ENCODE results near the gene FLOT2.
"Not testable (repeated sequence)": the region's sequence is repeated elsewhere in the genome, so short reads cannot be mapped to it uniquely, and the experiment has no call there.

FLOT2 gene

DNA sequence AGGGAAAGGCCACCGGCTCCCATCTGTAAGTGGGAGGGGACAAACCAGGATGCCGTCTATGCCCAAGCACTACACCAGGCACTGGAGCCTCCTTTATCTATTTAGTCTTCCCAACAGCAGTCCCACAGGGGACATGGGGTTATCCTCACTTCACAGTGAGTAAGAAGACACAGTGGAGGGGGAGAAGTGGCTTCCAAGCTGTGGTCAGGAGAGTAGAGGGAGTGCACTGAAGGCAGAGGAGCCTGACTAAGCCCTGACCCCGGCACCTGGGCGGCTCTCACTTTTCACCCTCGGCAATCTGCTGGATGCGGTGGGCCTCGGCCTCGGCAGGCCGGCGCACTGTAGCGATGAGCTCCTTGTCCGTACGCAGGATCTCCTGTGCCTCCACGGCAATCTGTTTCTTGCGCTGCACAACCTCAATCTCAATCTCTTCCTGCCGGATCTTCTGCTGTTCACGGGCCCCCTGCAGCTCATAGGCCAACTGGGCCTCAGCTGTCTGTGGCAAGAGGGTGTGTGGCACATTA lies 15.9 kb downstream of the FLOT2 start:
- H3K4me3 ChIP-seq (ENCODE audit: low read length) = no peak overlapping the region
- no peak for DNase-seq (ENCODE audit: low read depth)
- H3K36me3 ChIP-seq (ENCODE audit: control insufficient read depth, insufficient read depth, low read length, severe bottlenecking) = peaks cover 71% of the 10 kb centered on the region
- H3K27me3 ChIP-seq (replicated peaks; ENCODE audit: control insufficient read depth, insufficient read depth, low read length) = no peaks in the 10 kb centered on the region
- no peaks in the 10 kb centered on the region for H3K9me3 ChIP-seq (ENCODE audit: control insufficient read depth, low read length)
- no peak overlapping the region for H3K9ac ChIP-seq (ENCODE audit: low read length)
- no peaks in the 10 kb centered on the region for H3K4me1 ChIP-seq (ENCODE audit: control insufficient read depth, insufficient read depth, low read length)

- Histone ChIP-seq H3K36me3 (ENCODE audit: control insufficient read depth, insufficient read depth, low read length, severe bottlenecking) (peaks cover 69% of the 10 kb centered on the region), H3K4me3 (ENCODE audit: low read length) (no peak overlapping the region), H3K4me1 (ENCODE audit: control insufficient read depth, insufficient read depth, low read length) (no peaks in the 10 kb centered on the region), H3K9me3 (ENCODE audit: control insufficient read depth, low read length) (no peaks in the 10 kb centered on the region), H3K9ac (ENCODE audit: low read length) (no peak overlapping the region), H3K27me3 (replicated peaks; ENCODE audit: control insufficient read depth, insufficient read depth, low read length) (no peaks in the 10 kb centered on the region)
- no peak for DNase-seq (ENCODE audit: low read depth)
These were observed 17.0 kb downstream of the FLOT2 start for GRCh38 chr17:28880572-28880945.

GRCh38 chr17:28879886-28880571 lies 17.5 kb downstream of the FLOT2 start:
- H3K27me3 ChIP-seq (replicated peaks; ENCODE audit: control insufficient read depth, insufficient read depth, low read length) = no peaks in the 10 kb centered on the region
- H3K4me1 ChIP-seq (ENCODE audit: control insufficient read depth, insufficient read depth, low read length) = no peaks in the 10 kb centered on the region
- no peaks in the 10 kb centered on the region for H3K9me3 ChIP-seq (ENCODE audit: control insufficient read depth, low read length)
- H3K9ac ChIP-seq (ENCODE audit: low read length) = no peak overlapping the region
- DNase-seq (ENCODE audit: low read depth) = no peak
- H3K4me3 ChIP-seq (ENCODE audit: low read length) = no peak overlapping the region
- H3K36me3 ChIP-seq (ENCODE audit: control insufficient read depth, insufficient read depth, low read length, severe bottlenecking) = peaks cover 64% of the 10 kb centered on the region

DNA sequence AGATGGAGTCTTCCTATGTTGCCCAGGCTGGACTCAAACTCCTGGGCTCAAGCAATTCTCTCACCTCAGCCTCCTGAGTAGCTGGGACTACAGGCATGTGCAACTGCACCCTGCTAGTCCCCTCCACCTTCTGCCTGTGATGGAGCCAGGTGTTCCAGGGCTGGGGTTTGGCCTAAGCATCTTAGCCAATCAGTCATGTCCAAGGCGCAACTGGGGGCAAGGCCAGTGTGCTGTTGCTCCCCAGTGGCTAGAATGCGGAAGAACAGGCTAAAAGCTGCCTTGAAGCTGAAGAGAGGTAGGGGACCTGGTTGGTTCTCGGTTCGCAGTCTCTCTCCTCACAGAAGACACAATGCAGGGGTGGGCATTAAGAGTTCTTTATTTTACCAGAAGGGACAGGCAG lies 18.6 kb downstream of the FLOT2 start:
- Histone ChIP-seq H3K4me1 (ENCODE audit: control insufficient read depth, insufficient read depth, low read length) (no peaks in the 10 kb centered on the region), H3K4me3 (ENCODE audit: low read length) (no peak overlapping the region), H3K36me3 (ENCODE audit: control insufficient read depth, insufficient read depth, low read length, severe bottlenecking) (peaks cover 56% of the 10 kb centered on the region), H3K9ac (ENCODE audit: low read length) (no peak overlapping the region), H3K27me3 (replicated peaks; ENCODE audit: control insufficient read depth, insufficient read depth, low read length) (no peaks in the 10 kb centered on the region), H3K9me3 (ENCODE audit: control insufficient read depth, low read length) (no peaks in the 10 kb centered on the region)
- peak; percentile 48 for DNase-seq (ENCODE audit: low read depth)

DNA sequence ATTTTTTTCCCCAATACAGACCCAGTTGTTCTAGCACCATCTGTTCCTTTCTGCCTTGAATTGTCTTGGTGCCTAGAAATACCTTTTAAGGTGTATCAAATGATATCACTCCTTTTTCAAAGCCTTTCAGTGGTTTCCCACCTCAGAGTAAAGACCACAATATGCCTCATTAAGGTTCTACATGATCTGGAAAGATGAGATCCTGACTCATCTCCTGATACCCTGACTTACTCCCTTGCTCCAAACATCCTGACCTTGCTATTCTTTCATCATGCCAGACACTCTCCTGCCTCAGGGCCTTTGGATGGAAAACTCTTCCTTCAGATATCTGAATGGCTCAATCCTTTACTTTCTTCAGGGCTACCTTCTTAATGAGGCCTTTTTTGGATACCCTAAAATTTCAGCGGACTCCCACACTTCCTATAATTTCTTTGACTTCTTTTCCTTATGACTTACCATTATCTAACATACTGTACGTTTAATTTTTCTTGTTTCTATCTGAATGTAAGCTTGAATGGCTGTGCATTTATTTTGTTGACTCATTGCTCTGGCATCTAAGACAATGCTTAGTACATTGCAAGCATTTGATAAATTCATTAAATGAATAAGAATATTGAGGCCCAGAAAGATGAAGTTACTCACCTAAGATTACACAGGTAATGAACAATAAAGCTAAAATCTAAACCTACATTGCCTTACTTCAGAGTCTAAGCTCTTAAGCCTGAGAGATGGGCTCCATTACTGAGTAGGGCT lies 19.2 kb downstream of the FLOT2 start:
- Histone ChIP-seq H3K27me3 (replicated peaks; ENCODE audit: control insufficient read depth, insufficient read depth, low read length) (no peaks in the 10 kb centered on the region), H3K9me3 (ENCODE audit: control insufficient read depth, low read length) (no peaks in the 10 kb centered on the region), H3K36me3 (ENCODE audit: control insufficient read depth, insufficient read depth, low read length, severe bottlenecking) (peaks cover 53% of the 10 kb centered on the region), H3K4me3 (ENCODE audit: low read length) (no peak overlapping the region), H3K4me1 (ENCODE audit: control insufficient read depth, insufficient read depth, low read length) (no peaks in the 10 kb centered on the region), H3K9ac (ENCODE audit: low read length) (no peak overlapping the region)
- no peak for DNase-seq (ENCODE audit: low read depth)

GRCh38 chr17:28877150-28877711 lies 20.3 kb downstream of the FLOT2 start:
- H3K36me3 ChIP-seq (ENCODE audit: control insufficient read depth, insufficient read depth, low read length, severe bottlenecking) = peaks cover 42% of the 10 kb centered on the region
- not testable (repeated sequence) for H3K4me1 ChIP-seq (ENCODE audit: control insufficient read depth, insufficient read depth, low read length); H3K4me3 ChIP-seq (ENCODE audit: low read length); DNase-seq (ENCODE audit: low read depth); H3K9me3 ChIP-seq (ENCODE audit: control insufficient read depth, low read length); H3K9ac ChIP-seq (ENCODE audit: low read length); H3K27me3 ChIP-seq (replicated peaks; ENCODE audit: control insufficient read depth, insufficient read depth, low read length)

DNA sequence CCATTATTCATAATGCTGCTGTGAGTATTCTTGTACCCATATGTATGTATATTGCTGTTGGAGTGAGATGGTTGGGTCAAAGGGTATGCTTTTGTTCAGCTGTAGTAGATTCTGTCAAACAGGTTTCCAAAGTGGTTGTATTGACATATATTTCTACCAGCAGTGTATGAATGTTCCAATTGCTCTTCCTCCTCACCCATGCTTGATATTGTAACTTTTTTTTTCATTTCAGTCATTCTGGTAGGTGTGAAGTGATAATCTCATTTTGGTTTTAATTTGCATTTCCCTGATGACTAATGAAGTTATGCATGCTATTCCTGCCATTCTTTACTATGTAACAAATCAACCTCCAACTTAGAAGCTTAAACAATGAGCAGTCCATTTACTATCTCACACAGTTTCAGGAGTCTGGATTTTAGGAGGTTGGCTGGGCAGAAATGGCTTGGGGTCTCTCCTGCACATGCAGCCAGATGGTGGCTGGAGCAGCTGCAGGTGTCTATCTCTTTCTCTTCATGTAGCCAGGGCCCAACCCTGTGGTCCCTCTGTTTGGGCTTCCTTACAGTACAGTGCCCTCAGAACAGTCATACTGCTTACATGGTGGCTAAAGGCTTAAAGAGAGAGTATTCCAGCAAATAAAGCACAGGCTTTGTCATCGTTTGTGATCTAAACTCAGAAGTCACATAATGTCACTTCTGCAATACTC lies 21.5 kb downstream of the FLOT2 start:
- Histone ChIP-seq H3K9me3 (ENCODE audit: control insufficient read depth, low read length) (no peaks in the 10 kb centered on the region), H3K36me3 (ENCODE audit: control insufficient read depth, insufficient read depth, low read length, severe bottlenecking) (peaks cover 29% of the 10 kb centered on the region), H3K4me3 (ENCODE audit: low read length) (no peak overlapping the region), H3K4me1 (ENCODE audit: control insufficient read depth, insufficient read depth, low read length) (no peaks in the 10 kb centered on the region), H3K9ac (ENCODE audit: low read length) (no peak overlapping the region), H3K27me3 (replicated peaks; ENCODE audit: control insufficient read depth, insufficient read depth, low read length) (no peaks in the 10 kb centered on the region)
- DNase-seq (ENCODE audit: low read depth) = no peak

DNA sequence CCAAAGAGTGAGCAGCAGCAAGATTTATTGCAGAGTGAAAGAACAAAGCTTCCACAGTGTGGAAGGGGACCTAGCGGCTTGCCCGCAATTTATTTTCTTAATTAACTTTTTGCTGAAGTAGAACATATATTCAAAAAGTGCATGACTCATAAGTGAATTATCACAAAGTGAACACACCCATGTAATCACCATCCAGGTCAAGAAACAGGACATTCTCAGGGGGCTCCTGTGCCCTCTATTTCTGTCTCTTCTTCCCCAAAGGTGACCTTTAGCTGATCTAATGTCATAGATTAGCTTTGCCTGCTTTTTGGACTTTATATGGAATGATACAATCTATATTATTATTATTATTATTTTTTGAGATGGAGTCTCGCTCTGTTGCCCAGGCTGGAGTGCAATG lies 22.8 kb downstream of the FLOT2 start:
- no peaks in the 10 kb centered on the region for H3K4me1 ChIP-seq (ENCODE audit: control insufficient read depth, insufficient read depth, low read length)
- no peaks in the 10 kb centered on the region for H3K9me3 ChIP-seq (ENCODE audit: control insufficient read depth, low read length)
- no peak for DNase-seq (ENCODE audit: low read depth)
- no peaks in the 10 kb centered on the region for H3K27me3 ChIP-seq (replicated peaks; ENCODE audit: control insufficient read depth, insufficient read depth, low read length)
- no peak overlapping the region for H3K4me3 ChIP-seq (ENCODE audit: low read length)
- H3K36me3 ChIP-seq (ENCODE audit: control insufficient read depth, insufficient read depth, low read length, severe bottlenecking) = peaks cover 17% of the 10 kb centered on the region
- H3K9ac ChIP-seq (ENCODE audit: low read length) = no peak overlapping the region

DNA sequence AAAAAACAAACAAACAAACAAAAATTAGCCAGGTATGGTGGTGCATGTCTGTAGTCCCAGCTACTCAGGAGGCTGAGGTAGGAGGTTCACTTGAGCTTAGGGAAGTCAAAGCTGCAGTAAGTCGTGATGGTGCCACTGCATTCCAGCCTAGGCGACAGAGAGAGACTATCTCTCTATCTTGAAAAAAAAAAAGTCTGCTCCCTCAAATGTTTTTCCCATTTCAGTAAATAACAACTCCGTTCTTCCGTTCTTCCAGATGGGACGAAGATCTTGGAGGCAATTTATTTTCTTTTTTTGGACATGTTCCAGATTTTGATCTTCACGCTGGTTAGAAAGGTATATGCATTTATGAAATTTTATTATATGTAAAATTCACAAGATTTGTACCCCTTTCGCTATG lies 23.7 kb downstream of the FLOT2 start:
- H3K36me3 ChIP-seq (ENCODE audit: control insufficient read depth, insufficient read depth, low read length, severe bottlenecking) = peaks cover 8% of the 10 kb centered on the region
- DNase-seq (ENCODE audit: low read depth) = no peak
- no peaks in the 10 kb centered on the region for H3K9me3 ChIP-seq (ENCODE audit: control insufficient read depth, low read length)
- H3K9ac ChIP-seq (ENCODE audit: low read length) = no peak overlapping the region
- no peak overlapping the region for H3K4me3 ChIP-seq (ENCODE audit: low read length)
- H3K27me3 ChIP-seq (replicated peaks; ENCODE audit: control insufficient read depth, insufficient read depth, low read length) = no peaks in the 10 kb centered on the region
- H3K4me1 ChIP-seq (ENCODE audit: control insufficient read depth, insufficient read depth, low read length) = no peaks in the 10 kb centered on the region

DNA sequence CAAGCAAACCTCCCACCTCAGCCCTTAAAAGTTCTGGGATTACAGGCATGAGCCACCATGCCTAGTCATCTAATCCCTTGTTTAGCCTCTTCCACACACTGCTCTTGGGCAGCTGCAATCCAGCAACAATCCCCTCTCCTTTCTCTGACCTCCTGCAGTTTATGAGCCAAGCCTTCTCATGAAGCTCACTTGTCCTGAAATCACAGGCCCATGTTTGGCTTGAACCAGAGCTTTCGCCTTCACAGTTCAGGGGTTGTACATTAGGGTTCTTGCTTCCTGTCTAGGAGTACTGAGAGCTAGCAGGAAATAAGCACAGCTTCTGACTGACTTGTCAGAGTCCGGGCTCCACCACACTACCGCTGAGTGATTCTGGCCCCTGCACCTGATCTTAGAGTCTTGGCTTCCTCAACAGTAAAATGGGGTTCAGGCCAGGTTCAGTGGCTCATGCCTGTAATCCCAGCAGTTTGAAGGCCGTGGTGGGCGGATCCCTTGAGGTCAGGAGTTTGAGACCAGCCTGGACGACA lies 26.4 kb downstream of the FLOT2 start:
- no peak overlapping the region for H3K4me3 ChIP-seq (ENCODE audit: low read length)
- no peaks in the 10 kb centered on the region for H3K9me3 ChIP-seq (ENCODE audit: control insufficient read depth, low read length)
- H3K36me3 ChIP-seq (ENCODE audit: control insufficient read depth, insufficient read depth, low read length, severe bottlenecking) = no peaks in the 10 kb centered on the region
- no peak for DNase-seq (ENCODE audit: low read depth)
- no peak overlapping the region for H3K9ac ChIP-seq (ENCODE audit: low read length)
- H3K27me3 ChIP-seq (replicated peaks; ENCODE audit: control insufficient read depth, insufficient read depth, low read length) = no peaks in the 10 kb centered on the region
- H3K4me1 ChIP-seq (ENCODE audit: control insufficient read depth, insufficient read depth, low read length) = no peaks in the 10 kb centered on the region

DNA sequence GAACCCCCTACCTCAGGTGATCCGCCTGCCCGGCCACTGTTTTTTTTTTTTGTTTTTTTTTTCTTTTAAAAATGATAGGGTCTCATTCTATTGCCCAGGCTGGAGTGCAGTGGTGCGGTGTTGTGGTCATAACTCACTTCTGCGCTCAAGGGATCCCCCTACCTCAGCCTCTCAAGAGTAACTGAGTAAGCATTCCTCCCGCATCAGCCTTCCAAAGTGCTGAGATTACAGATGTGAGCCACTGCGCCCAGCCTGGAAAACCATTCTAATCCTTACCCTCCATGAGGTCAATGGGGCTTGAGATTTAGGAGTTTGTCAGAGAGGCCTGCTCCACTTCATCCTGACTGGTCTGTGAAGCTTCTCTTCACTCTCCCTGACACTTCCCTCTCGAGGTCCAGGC lies 30.3 kb downstream of the FLOT2 start:
- Histone ChIP-seq H3K27me3 (replicated peaks; ENCODE audit: control insufficient read depth, insufficient read depth, low read length) (no peaks in the 10 kb centered on the region), H3K9me3 (ENCODE audit: control insufficient read depth, low read length) (no peaks in the 10 kb centered on the region), H3K9ac (ENCODE audit: low read length) (no peak overlapping the region), H3K4me3 (ENCODE audit: low read length) (no peak overlapping the region), H3K4me1 (ENCODE audit: control insufficient read depth, insufficient read depth, low read length) (no peaks in the 10 kb centered on the region), H3K36me3 (ENCODE audit: control insufficient read depth, insufficient read depth, low read length, severe bottlenecking) (no peaks in the 10 kb centered on the region)
- no peak for DNase-seq (ENCODE audit: low read depth)

All from adipocyte (in vitro differentiated cells).